ENCODE data around the gene ATP10B. TPM values are rescaled to one million over a fixed set of nuclear protein-coding genes. Genes with fewer than 3 reads are reported as not detected.

Gene ATP10B
- total and polyA plus RNA-seq, 2 of the 13 experiments (the other 11 are each of a cell fraction or from before 2014, with no cell fraction given), result not detected

GRCh38 chr5:160851451-160851850 is 560 bp downstream of the ATP10B start (continued):
- no peak for TF ChIP-seq MYPOP (CRISPR knock-in tag; IDR thresholded peaks at IDR 0.05)

- 5% methylated on average over 3 of the region's 3 CpGs for WGBS (ENCODE audit: low lambda C conversion rate)
- ChIA-PET POLR2A (no interaction called here), CTCF (ENCODE audit: low intra/inter-chr PET ratio, low total read pairs) (no interaction called here)
- in situ Hi-C loops (cut with HindIII; ENCODE audit: extremely low pct_ligation_motif_present, low pct_unique_long_range_greater_than_20kb), result no loop called here
- H3K4me3 ChIP-seq (replicated peaks in 1 of 3; ENCODE audit: insufficient read depth in 1 of 3, low read depth in 2 of 3, low read length in 3 of 3), result no peak overlapping the region
- H3K4me1 ChIP-seq (ENCODE audit: insufficient read depth, low read length), result no peaks in the 10 kb centered on the region
- intact Hi-C loops (cut with micrococcal nuclease; ENCODE audit: unreplicated experiment), result no loop called here
- no peak overlapping the region for H2AFZ ChIP-seq (ENCODE audit: low read length)
- no peaks in the 10 kb centered on the region for H3K36me3 ChIP-seq (replicated peaks in 1 of 2; ENCODE audit: control insufficient read depth in 1 of 2, insufficient read depth in 2 of 2, low read length in 2 of 2)
- no TSS peak for BruUV-seq (replicated peaks)
- no peak overlapping the region for H3K27ac ChIP-seq (ENCODE audit: extremely low read length, insufficient read depth, low read length)
- no peaks in the 10 kb centered on the region for H3K27me3 ChIP-seq (ENCODE audit: control insufficient read depth in 1 of 2, insufficient read depth in 2 of 2, low read length in 2 of 2)
- no peak for FAIRE-seq
- H3K9me3 ChIP-seq (ENCODE audit: low read length), result no peaks in the 10 kb centered on the region
- no peak for ATAC-seq
- H3K4me2 ChIP-seq (ENCODE audit: low read depth, low read length), result no peak overlapping the region
- DNase-seq (ENCODE audit: low spot score), result no peak
- H3K79me2 ChIP-seq (ENCODE audit: insufficient read depth, low read length), result no peaks in the 10 kb centered on the region
- no peaks in the 10 kb centered on the region for H4K20me1 ChIP-seq (ENCODE audit: insufficient read depth, low read length)
- TF ChIP-seq ZBTB8A (CRISPR knock-in tag; IDR thresholded peaks at IDR 0.05; ENCODE audit: borderline replicate concordance, low read depth) (no peak), ZNF563 (CRISPR knock-in tag; IDR thresholded peaks at IDR 0.05) (no peak), TFAP4 (IDR thresholded peaks at IDR 0.05; ENCODE audit: borderline replicate concordance, low read depth) (no peak), FOXJ3 (CRISPR knock-in tag; IDR thresholded peaks at IDR 0.05; ENCODE audit: borderline replicate concordance) (no peak), ZNF446 (CRISPR knock-in tag; IDR thresholded peaks at IDR 0.05) (no peak), ZNF841 (CRISPR knock-in tag; IDR thresholded peaks at IDR 0.05; ENCODE audit: borderline replicate concordance) (no peak), SIX4 (CRISPR knock-in tag; IDR thresholded peaks at IDR 0.05) (no peak), HES4 (CRISPR knock-in tag; IDR thresholded peaks at IDR 0.05; ENCODE audit: borderline replicate concordance) (no peak), HCFC1 (IDR thresholded peaks at IDR 0.05; ENCODE audit: low read depth, low read length) (no peak), TMF1 (CRISPR knock-in tag; IDR thresholded peaks at IDR 0.05; ENCODE audit: low read depth) (no peak), HNF1B (CRISPR knock-in tag; IDR thresholded peaks at IDR 0.05) (no peak), ZNF275 (CRISPR knock-in tag; IDR thresholded peaks at IDR 0.05; ENCODE audit: borderline replicate concordance) (no peak), CTCF (CRISPR knock-in tag; IDR thresholded peaks at IDR 0.05) (no peak)
- H3K9ac ChIP-seq (ENCODE audit: insufficient read depth, low read depth, low read length), result no peak overlapping the region
These were observed 1.6 kb downstream of the ATP10B start for GRCh38 chr5:160850421-160850820.
